Heart left ventricle (tissue), 16 donors: Measurements from ENCODE around the gene MRPS9. TPM values are rescaled to one million over a fixed set of nuclear protein-coding genes. Genes with fewer than 3 reads are reported as not detected.

Source experiments
- ATAC-seq, 4 donors: fragments of 200-7000 bp; cut with Tn5 transposase; one replicate each; pipeline ENCODE4 v1.9.1; 2020 to 2022; ENCODE audit warnings: moderate library complexity in 4 of 4, mild to moderate bottlenecking in 3 of 4, moderate number of reproducible peaks in 1 of 4
- DNase-seq, 5 donors: peaks; one replicate each; pipeline ENCODE4 v3.0.0-alpha.2; 2020
- H3K27ac ChIP-seq, 12 donors: fragments of 200-600 bp; sonication (generic) in 4 of 12; one replicate each; pipeline versions ENCODE4 v1.5.0 to v1.8.0; 2016 to 2022; ENCODE audit warnings: mild to moderate bottlenecking in 2 of 12
- H3K27me3 ChIP-seq, 9 donors: fragments of 200-600 bp; sonication (generic) in 2 of 9; one replicate each; pipeline versions ENCODE4 v1.5.1 to v1.8.0; 2016 to 2022; ENCODE audit warnings: mild to moderate bottlenecking in 3 of 9
- H3K36me3 ChIP-seq, 9 donors: fragments of 200-600 bp; sonication (generic) in 2 of 9; one replicate each; pipeline versions ENCODE4 v1.5.0 to v1.8.0; 2018 to 2022; ENCODE audit warnings: mild to moderate bottlenecking in 2 of 9
- H3K4me1 ChIP-seq, 12 donors: fragments of 200-600 bp; sonication (generic) in 4 of 12; one replicate each; pipeline versions ENCODE4 v1.5.0 to v1.8.0; 2016 to 2022; ENCODE audit warnings: mild to moderate bottlenecking in 3 of 12
- H3K4me3 ChIP-seq, 12 donors: fragments of 200-600 bp; sonication (generic) in 4 of 12; one replicate each; pipeline versions ENCODE4 v1.5.0 to v1.8.0; 2017 to 2022; ENCODE audit warnings: mild to moderate bottlenecking in 9 of 12, moderate library complexity in 4 of 12
- H3K9me3 ChIP-seq, 12 donors: fragments of 200-600 bp; sonication (generic) in 4 of 12; one replicate each; pipeline versions ENCODE4 v1.5.0 to v1.8.0; 2016 to 2022; ENCODE audit warnings: mild to moderate bottlenecking in 1 of 12
- POLR2A ChIP-seq, 2 donors: fragments of 450-650 bp; IDR thresholded peaks; one replicate each; pipeline ENCODE4 v1.6.1; 2017; ENCODE audit warnings: antibody characterized with exemption in 2 of 2, mild to moderate bottlenecking in 2 of 2, moderate library complexity in 2 of 2
- WGBS, 4 donors: extraction: QIAGEN DNeasy Blood & Tissue Kit in 2 of 4; methylation state at CpG; one replicate each; pipeline versions ENCODE4 v1.1.5 to v1.1.7; 2013 to 2018; 5-methylcytosine and 5-hydroxymethylcytosine counted together
- intact Hi-C, 10 donors: fragments of 100-400 bp; cut with DNase I; formaldehyde crosslinking; loops; one replicate each; pipeline versions ENCODE4 v1.11.1 to v1.14.2; 2022
- polyA plus RNA-seq, 2 donors: library from polyadenylated mRNA; stranded (reverse); fragments of 200-250 nt; gene quantifications; one replicate each; pipeline ENCODE4 v1.2.3, GENCODE V29; 2013
- total RNA-seq, 9 donors: library from RNA; depleted of rRNA in 2 of 9; stranded (reverse); fragments of >200 nt in 2 of 9; fragmentation: NEBNext Ultra II Directional in 3 of 9; extraction: Animal tissue kit (Norgen Biotek cat#: 25700) in 3 of 9; gene quantifications; one replicate each; pipeline versions ENCODE4 v1.1.0 to v1.2.4, GENCODE V29; 2016 to 2023
- TF ChIP-seq, protein P1 (sequence below), 12 donors: fragments of 200-600 bp; sonication (generic) in 4 of 12; IDR thresholded peaks; one replicate each; pipeline versions ENCODE4 v1.5.0 to v1.8.0; 2018 to 2022; ENCODE audit warnings: antibody characterized with exemption in 12 of 12, mild to moderate bottlenecking in 5 of 12
- donor health status: ischemic (EF 13 %, LVEDD 7.1; RV severe dilation, severe dysfunction).
- donor health status: healthy with polysubstance abuse.
- donor health status: DM: no; HTN: yes; CAD: no.
- donor health status: DM: no; HTN: no; CAD: no.
- donor health status: ischemic (EF 25% LVEDD 6.9; RV normal size, moderate dysfunction).
- donor health status: ischemic (EF 25% LVEDD 5.7; RV mildly dilated, moderate dysfunction).
- donor health status: healthy.
- donor health status: DM: yes; HTN: yes; CAD: no.
- donor health status: ischemic (EF 35%, LVEDD 5.7; RV mildly dilated, moderate dysfunction).
- donor health status: nonischemic (EF 11% LVEDD 7.7; RV severe dilation, severe dysfunction).
- donor health status: DM: yes; HTN: yes; CAD: no.
- donor health status: PGD.
- donor health status: ischemic (EF 29% LVEDD 5.4; RV normal size, mild dysfunction).
- donor health status: nonischemic (EF 23%, LVEDD 6.1; RV moderate dilation, normal function).

MRPS9 gene
- total and polyA plus RNA-seq, 11 donors = 37.6 to 92.8 (median 63.9) TPM

DNA sequence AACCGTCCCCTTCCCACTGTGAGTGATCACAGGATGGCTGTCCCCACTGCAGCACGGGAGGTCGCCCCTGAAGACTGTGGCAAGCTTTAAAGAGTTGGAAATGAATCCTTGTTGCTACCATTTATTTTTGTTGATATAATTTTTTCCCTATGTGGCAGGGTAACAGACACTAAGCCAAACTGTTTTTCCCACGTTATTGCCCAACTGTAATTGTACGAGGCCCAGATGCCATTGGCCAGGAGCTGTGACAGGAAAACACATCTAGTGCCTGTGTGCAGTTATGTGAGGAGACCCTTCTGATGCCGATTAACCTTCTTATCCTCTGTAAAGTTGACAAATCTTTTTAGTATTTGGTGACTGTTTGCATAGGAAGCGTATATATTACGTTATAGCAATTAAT lies 44.2 kb downstream of the MRPS9 start:
- no peak for DNase-seq
- Histone ChIP-seq H3K27ac (no peak overlapping the region), H3K4me1 (peaks cover 0 to 19% (median 3%) of the 10 kb centered on the region in 12 donors), H3K27me3 (no peaks in the 10 kb centered on the region), H3K9me3 (no peaks in the 10 kb centered on the region), H3K36me3 (peaks cover 0 to 13% (median 2%) of the 10 kb centered on the region in 9 donors), H3K4me3 (no peak overlapping the region)
- no peak for ATAC-seq
- WGBS, 4 donors = 80 to 85% (median 83%) methylated on average over 8 of the region's 8 CpGs
- TF ChIP-seq, protein P1, sequence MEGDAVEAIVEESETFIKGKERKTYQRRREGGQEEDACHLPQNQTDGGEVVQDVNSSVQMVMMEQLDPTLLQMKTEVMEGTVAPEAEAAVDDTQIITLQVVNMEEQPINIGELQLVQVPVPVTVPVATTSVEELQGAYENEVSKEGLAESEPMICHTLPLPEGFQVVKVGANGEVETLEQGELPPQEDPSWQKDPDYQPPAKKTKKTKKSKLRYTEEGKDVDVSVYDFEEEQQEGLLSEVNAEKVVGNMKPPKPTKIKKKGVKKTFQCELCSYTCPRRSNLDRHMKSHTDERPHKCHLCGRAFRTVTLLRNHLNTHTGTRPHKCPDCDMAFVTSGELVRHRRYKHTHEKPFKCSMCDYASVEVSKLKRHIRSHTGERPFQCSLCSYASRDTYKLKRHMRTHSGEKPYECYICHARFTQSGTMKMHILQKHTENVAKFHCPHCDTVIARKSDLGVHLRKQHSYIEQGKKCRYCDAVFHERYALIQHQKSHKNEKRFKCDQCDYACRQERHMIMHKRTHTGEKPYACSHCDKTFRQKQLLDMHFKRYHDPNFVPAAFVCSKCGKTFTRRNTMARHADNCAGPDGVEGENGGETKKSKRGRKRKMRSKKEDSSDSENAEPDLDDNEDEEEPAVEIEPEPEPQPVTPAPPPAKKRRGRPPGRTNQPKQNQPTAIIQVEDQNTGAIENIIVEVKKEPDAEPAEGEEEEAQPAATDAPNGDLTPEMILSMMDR (IDR thresholded peaks at IDR 0.05) = no peak
- TF ChIP-seq POLR2A (IDR thresholded peaks at IDR 0.05) = no peak
- intact Hi-C loops = no loop called here

DNA sequence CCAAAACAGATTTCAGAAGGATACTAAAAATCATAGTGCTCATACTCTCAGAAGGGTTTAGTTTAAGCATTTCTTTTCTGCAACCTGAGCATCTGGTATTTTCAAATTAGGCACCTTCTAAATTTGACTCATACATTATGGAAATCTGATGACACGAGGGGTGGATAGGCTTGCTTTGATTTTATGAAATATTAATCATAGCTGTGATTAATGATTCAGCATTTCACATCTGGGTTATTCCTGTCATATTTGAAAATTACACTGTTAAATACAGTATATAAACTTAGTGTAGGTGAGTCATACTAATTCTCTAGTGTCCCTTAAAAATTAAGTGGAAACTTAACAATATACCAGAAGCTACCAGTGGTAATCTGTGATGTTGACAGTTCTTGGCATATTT lies 47.7 kb downstream of the MRPS9 start:
- TF ChIP-seq, protein P1 (IDR thresholded peaks at IDR 0.05) = no peak
- no peak for TF ChIP-seq POLR2A (IDR thresholded peaks at IDR 0.05)
- no peaks in the 10 kb centered on the region for H3K27me3 ChIP-seq
- H3K27ac ChIP-seq = no peak overlapping the region
- H3K4me3 ChIP-seq = no peak overlapping the region
- WGBS, 4 donors = 92 to 97% (median 95%) methylated on average over 1 of the region's 1 CpG
- no peaks in the 10 kb centered on the region for H3K9me3 ChIP-seq
- peaks cover 0 to 25% (median 5%) of the 10 kb centered on the region in 9 donors for H3K36me3 ChIP-seq
- ATAC-seq (no peak), DNase-seq (no peak)
- intact Hi-C loops = no loop called here
- peaks cover 0 to 10% (median under 1%) of the 10 kb centered on the region in 12 donors for H3K4me1 ChIP-seq

DNA sequence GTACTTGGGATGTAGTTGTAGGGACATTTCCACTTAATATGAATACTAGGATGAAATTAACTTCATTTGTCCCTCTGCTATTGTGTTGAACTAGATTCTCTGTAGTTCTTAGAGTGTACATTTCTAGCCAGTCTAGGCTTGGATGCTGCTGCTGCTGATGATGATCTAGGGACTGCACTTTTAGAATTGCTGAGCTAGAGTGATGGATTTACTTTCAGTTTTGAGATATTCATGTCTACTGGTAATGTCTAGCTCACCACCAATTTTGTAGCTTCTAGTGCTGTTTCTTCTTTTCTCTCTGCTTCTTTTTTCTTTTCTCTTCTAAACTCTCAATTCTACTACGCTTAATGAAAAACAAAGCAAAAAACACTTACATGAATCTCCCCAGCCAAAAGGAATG lies 49.4 kb downstream of the MRPS9 start:
- TF ChIP-seq, protein P1 (IDR thresholded peaks at IDR 0.05) = no peak
- TF ChIP-seq POLR2A (IDR thresholded peaks at IDR 0.05) = no peak
- H3K4me1 ChIP-seq = no peaks in the 10 kb centered on the region
- intact Hi-C loops = no loop called here
- DNase-seq = no peak
- H3K36me3 ChIP-seq = peaks cover 0 to 29% (median 9%) of the 10 kb centered on the region in 9 donors
- no peak overlapping the region for H3K4me3 ChIP-seq
- no peaks in the 10 kb centered on the region for H3K27me3 ChIP-seq
- WGBS, 4 donors = 47 to 98% (median 75%) methylated on average over 1 of the region's 1 CpG
- no peak for ATAC-seq
- H3K9me3 ChIP-seq = no peaks in the 10 kb centered on the region
- H3K27ac ChIP-seq = no peak overlapping the region

- H3K27me3 ChIP-seq = no peaks in the 10 kb centered on the region
- no peak overlapping the region for H3K4me3 ChIP-seq
- WGBS, 4 donors = 70 to 80% (median 76%) methylated on average over 5 of the region's 5 CpGs
- H3K9me3 ChIP-seq = no peaks in the 10 kb centered on the region
- no peaks in the 10 kb centered on the region for H3K4me1 ChIP-seq
- peaks cover 0 to 56% (median 22%) of the 10 kb centered on the region in 9 donors for H3K36me3 ChIP-seq
- no peak overlapping the region for H3K27ac ChIP-seq
- DNase-seq = no peak
- peak in 1 of 4 donors; percentile 31 for ATAC-seq
- intact Hi-C loops = no loop called here
- no peak for TF ChIP-seq POLR2A (IDR thresholded peaks at IDR 0.05)
- TF ChIP-seq, protein P1 (IDR thresholded peaks at IDR 0.05) = no peak
Observed at GRCh38 chr2:105090091-105090490, 52.2 kb downstream of the MRPS9 start.
